Measurements from ENCODE around the gene POLL.
"Not testable (repeated sequence)": the region's sequence is repeated elsewhere in the genome, so short reads cannot be mapped to it uniquely, and the experiment has no call there.

The POLL gene

GRCh38 chr10:101587725-101588653 lies at the start of gene POLL, which contains the start of gene DPCD:
Gene POLL (minus strand): TSS chr10:101588257. CDS start chr10:101587360, 897 bp downstream.
Gene DPCD (plus strand): TSS chr10:101588321. CDS start chr10:101588337, 16 bp downstream.
- DNase-seq: peak; percentile 90

- DNase-seq: not testable (repeated sequence)
These were observed 45.5 kb upstream of the POLL start for GRCh38 chr10:101633510-101633909.

GRCh38 chr10:101631821-101632475 lies 43.9 kb upstream of the POLL start:
- no peak for DNase-seq

DNA sequence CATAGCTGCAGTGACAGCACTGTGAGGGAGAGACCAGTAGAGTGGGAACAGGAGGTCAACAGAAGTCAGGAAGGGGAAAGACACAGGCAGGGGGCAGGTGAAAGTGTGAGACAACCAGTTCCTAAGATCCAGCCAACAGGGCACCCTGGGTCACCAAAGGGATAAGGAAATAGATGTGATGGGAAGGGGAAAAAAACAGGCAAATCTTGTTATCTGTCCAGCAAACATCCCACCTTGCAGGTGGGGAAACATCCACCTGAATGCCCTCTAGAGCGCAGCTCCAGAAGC lies 42.5 kb upstream of the POLL start:
- no peak for DNase-seq

- DNase-seq: no peak
These were observed 42.0 kb upstream of the POLL start for GRCh38 chr10:101629837-101630632.

GRCh38 chr10:101625821-101626412 lies 37.9 kb upstream of the POLL start:
- no peak for DNase-seq

DNA sequence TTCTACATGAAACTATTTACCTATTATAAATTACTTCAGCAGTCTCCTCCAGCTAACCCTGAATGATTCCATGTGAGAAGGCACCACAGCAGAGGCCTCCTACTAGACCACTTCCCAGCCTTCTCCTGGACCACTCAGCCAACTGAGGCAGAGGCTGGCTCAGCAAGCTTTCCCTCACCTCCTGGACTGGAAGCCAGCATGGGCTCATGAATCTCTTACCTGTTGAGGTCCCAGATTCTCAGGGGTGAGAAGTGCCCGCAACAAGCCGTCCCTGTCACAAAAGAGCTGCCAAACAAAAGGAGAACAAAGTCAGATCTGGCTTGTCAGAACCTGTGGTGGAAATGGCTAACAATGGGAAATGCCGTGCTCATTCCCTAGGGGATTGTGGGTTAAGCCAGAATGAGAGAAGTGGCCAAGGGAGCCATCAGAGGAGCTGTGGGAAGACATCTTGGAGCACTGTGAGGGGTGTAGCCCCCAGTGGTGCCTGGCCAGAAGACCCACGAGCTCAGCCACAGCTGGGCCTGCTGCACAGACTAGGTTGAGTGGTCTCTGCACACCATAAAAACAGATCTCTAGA lies 36.6 kb upstream of the POLL start:
- no peak for DNase-seq

GRCh38 chr10:101623528-101623927 lies 35.5 kb upstream of the POLL start:
- DNase-seq: no peak

GRCh38 chr10:101619983-101620382 lies 31.9 kb upstream of the POLL start:
- DNase-seq: no peak

DNA sequence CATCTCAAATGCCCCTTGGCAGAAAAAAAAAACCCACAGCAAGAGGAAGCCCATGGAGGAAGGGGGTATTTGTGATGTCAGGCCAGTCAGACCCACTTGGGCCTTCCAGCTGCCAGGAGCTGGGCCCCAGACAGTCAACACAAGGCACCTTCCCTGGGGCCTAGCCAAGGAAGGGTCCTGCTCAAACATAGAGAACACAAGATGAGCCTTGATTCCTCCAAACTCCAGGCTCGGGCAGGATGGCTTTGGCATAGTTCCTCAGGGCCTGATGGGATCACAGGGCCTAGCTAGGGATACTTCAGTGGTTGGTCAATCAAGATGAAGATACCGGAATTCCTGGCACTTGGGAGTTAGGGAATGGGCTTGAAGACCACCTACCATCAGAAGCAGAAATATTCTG lies 30.8 kb upstream of the POLL start:
- no peak for DNase-seq

GRCh38 chr10:101617824-101618568 lies 29.9 kb upstream of the POLL start:
- DNase-seq: no peak

GRCh38 chr10:101617102-101617823 lies 29.2 kb upstream of the POLL start:
- no peak for DNase-seq

- no peak for DNase-seq
These were observed 28.5 kb upstream of the POLL start for GRCh38 chr10:101616415-101617101.

GRCh38 chr10:101615525-101616116 lies 27.6 kb upstream of the POLL start:
- DNase-seq: no peak

DNA sequence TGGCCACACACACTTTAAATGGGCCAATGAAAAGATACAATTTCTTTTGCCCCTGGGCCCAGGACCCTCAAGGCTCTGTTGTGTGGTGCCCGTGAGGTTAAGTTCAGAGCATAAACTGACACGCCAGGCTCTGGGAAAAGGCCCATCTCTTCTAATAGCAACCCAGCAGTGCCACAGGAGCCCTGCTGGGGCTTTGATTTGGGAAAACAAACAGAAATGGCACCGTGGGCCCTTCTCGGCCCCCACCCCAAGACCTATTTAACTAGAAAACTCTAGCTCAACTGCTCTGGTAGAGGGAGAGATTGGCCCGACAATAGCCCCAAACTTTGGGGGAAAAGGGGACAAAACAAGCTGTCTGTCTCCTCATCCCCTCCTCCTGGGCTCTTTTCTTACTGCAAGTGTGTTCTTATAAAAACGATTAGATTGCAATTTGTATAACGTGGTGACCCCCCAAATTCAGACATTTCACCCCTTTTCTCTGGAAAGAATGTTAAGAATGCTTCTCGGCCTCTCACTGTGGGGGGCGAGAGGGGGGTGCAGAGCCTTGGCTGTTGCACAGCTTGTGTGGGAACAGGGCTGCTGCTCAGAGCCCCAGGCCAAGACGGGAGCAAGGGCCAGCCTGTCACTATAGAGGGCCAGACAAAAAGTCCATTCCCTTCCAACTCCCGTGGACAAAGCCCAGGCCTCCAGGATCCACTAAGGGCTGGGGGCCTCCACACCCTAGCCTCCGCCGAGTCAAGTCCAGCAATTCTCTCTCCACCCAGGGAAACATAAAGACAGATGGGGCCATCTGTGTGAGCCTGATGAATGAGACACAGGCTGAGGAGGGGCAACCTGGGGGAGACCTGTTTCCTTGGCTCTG lies 26.8 kb upstream of the POLL start:
- no peak for DNase-seq

DNA sequence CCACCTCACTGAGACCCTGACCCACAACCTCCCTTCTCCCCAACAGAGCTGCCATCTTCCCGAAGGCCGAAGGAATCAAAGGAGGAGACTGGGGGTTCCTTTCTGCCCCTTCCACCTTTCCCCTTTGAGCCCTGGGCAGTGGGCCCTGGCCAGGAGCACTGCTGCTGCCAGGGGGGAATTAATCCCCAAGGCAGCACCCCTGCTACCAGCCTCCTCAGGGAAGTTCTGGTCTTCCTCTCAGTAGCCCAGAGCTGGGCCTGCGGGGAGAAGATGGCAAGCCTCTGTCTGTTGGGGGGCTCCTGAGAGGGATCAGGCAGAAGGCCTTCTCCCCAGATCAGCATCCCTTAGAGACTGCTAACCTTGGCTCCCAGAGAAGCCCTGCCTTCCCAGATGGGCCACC lies 25.6 kb upstream of the POLL start:
- DNase-seq: no peak

DNA sequence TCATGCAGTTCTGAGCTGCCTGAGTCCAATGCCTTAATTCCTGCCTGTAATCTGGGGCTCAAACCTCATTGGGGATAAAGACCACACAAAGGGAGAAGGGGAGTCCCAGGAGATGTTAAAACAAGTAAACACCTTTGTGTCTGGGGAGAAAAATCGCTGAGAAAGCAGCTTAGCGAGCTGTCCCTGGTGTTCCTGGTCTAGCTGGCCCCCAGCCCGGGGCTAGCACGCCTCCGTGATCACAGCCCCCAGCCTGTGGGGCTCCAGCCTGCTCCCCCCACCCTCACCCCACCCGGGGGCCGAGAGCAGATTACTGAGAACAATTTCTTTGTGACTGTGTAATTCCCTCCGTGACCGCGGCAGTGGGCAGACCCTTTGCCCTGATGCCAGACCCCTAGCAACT lies 24.8 kb upstream of the POLL start:
- no peak for DNase-seq

DNA sequence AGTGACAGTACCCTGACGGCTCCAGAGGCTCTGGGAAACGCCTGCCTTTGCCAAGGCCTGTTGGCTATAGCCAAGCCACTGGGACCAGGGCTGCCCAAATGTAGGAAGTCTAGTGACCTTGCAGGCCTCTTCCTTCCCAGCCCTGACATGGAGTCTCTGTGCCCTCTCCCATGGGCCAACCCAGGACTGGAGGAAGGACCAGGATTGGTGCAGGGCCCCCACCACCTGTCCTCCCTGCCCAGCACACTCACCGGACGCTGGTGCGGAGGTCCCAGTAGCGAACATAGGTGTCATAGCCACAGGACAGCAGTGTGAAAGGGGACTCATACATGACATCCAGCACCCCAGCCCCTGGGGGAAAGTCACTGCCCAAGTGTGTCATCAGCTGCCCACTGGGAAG lies 24.0 kb upstream of the POLL start:
- DNase-seq: no peak
